ENCODE data around the gene RHBDD3. TPM values are rescaled to one million over a fixed set of nuclear protein-coding genes. Genes with fewer than 3 reads are reported as not detected.

Gene RHBDD3
- total and polyA plus RNA-seq, 2 of the 8 experiments (the other 6 are each of a cell fraction or from before 2014, with no cell fraction given), result 72.1 to 117 TPM

GRCh38 chr22:29308148-29308790 is 40.5 kb upstream of the RHBDD3 start:
- Histone ChIP-seq H3K9me3 (ENCODE audit: insufficient read depth in 2 of 2, low read depth in 1 of 2, low read length in 1 of 2) (peaks cover 0 to under 1% of the 10 kb centered on the region in 2 experiments; a peak in 1 of 4 replicates), H3K4me3 (ENCODE audit: extremely low read depth in 1 of 4, insufficient read depth in 2 of 4, low read depth in 3 of 4, low read length in 4 of 4) (no peak overlapping the region), H3K9ac (replicated peaks in 1 of 4; ENCODE audit: extremely low read depth in 1 of 4, low read depth in 3 of 4, low read length in 3 of 4) (no peak overlapping the region), H3K79me1 (ENCODE audit: low read depth, low read length) (no peaks in the 10 kb centered on the region), H4K91ac (replicated peaks; ENCODE audit: insufficient read length, low read length) (no peak overlapping the region), H3K56ac (replicated peaks; ENCODE audit: insufficient read length, low read depth, low read length) (no peak overlapping the region), H2BK5ac (ENCODE audit: low read depth, low read length) (peak overlapping the region; percentile 52; the same call in 1 of the 2 replicates), H3K4me1 (replicated peaks in 1 of 4; ENCODE audit: control insufficient read depth in 3 of 4, insufficient read depth in 4 of 4, low read length in 3 of 4) (peaks cover 0 to 13% (median 7%) of the 10 kb centered on the region in 4 experiments; a peak in 5 of 7 replicates), H4K5ac (ENCODE audit: insufficient read length, low read depth, low read length) (no peak overlapping the region), H3K18ac (ENCODE audit: extremely low read depth, low read length) (peak overlapping the region; percentile 32), H3K27ac (ENCODE audit: low read depth, low read length) (no peak overlapping the region), H3K79me2 (ENCODE audit: control insufficient read depth in 1 of 2, insufficient read depth in 2 of 2, low read length in 2 of 2) (no peaks in the 10 kb centered on the region), H3K4ac (replicated peaks; ENCODE audit: insufficient read length, low read depth, low read length) (no peak overlapping the region), H3K23me2 (ENCODE audit: low read depth, low read length) (peaks cover 6% of the 10 kb centered on the region; the same call in 1 of the 2 replicates), H2AK5ac (ENCODE audit: low read depth, low read length) (peak overlapping the region; percentile 93; the same call in 1 of the 2 replicates), H4K8ac (ENCODE audit: extremely low read depth, insufficient read depth, low read length) (no peak overlapping the region), H3K27me3 (replicated peaks in 1 of 4; ENCODE audit: control insufficient read depth in 3 of 4, extremely low read depth in 1 of 4, insufficient read depth in 3 of 4, low read length in 3 of 4) (peaks cover 1 to 13% (median 4%) of the 10 kb centered on the region in 4 experiments), H2BK12ac (ENCODE audit: low read depth, low read length) (peak overlapping the region; percentile 50; the same call in 1 of the 2 replicates), H2BK15ac (ENCODE audit: low read length) (peak overlapping the region; percentile 72; the same call in 1 of the 2 replicates), H2BK20ac (ENCODE audit: low read length) (0 out of 2 replicates have a peak overlapping the region, but pooled peaks have one; percentile 48), H2AFZ (ENCODE audit: low read length) (no peak overlapping the region), H3K14ac (ENCODE audit: insufficient read length) (no peak overlapping the region), H3K4me2 (ENCODE audit: insufficient read depth in 1 of 2, low read depth in 2 of 2, low read length in 2 of 2) (no peak overlapping the region; a peak in 1 of 4 replicates), H4K20me1 (replicated peaks in 1 of 2; ENCODE audit: control insufficient read depth in 1 of 2, insufficient read depth in 2 of 2, low read length in 2 of 2) (peaks cover 0 to 8% of the 10 kb centered on the region in 2 experiments), H2BK120ac (replicated peaks; ENCODE audit: low read depth, low read length) (no peak overlapping the region), H3K23ac (ENCODE audit: insufficient read length) (no peak overlapping the region), H3K36me3 (ENCODE audit: control insufficient read depth in 2 of 4, insufficient read depth in 4 of 4, low read length in 3 of 4) (peaks cover 0 to under 1% (median 0%) of the 10 kb centered on the region in 4 experiments; a peak in 1 of 8 replicates)
- CTCF ChIA-PET (ENCODE audit: partially characterized antibody), result interaction anchor here (0.6 to 0.7 kb wide), 2 partner anchors 15 to 19 kb away, joined by 3 read pairs; no protein-coding TSS in a partner anchor
- POLR2A ChIA-PET (ENCODE audit: partially characterized antibody), result interaction anchor here (0.8 to 2.8 kb wide), 9 partner anchors 10 to 271 kb away, joined by 3 to 25 read pairs (median 3); partner anchors contain the start of genes EWSR1 and RHBDD3
- no peak for TF ChIP-seq TAF1 (IDR thresholded peaks at IDR 0.05; ENCODE audit: low read depth, low read length)
- no peak for TF ChIP-seq POLR2A (IDR thresholded peaks at IDR 0.05; ENCODE audit: control extremely low read depth in 1 of 2, low read depth in 2 of 2, low read length in 2 of 2)
- no peak for TF ChIP-seq GTF2F1 (IDR thresholded peaks at IDR 0.05; ENCODE audit: borderline replicate concordance, low read depth, low read length)
- TF ChIP-seq CEBPB (IDR thresholded peaks at IDR 0.05; ENCODE audit: low read depth, low read length), result no peak
- no peak for TF ChIP-seq HDAC6 (IDR thresholded peaks at IDR 0.05; ENCODE audit: low read depth, low read length)
- no peak for TF ChIP-seq MAFK (IDR thresholded peaks at IDR 0.05; ENCODE audit: low read depth, low read length)
- no peak for TF ChIP-seq BCL11A (IDR thresholded peaks at IDR 0.05; ENCODE audit: low read depth in 2 of 2, low read length in 2 of 2)
- no peak for TF ChIP-seq RNF2 (IDR thresholded peaks at IDR 0.05; ENCODE audit: borderline replicate concordance, low read depth, low read length, missing control alignments, poor library complexity, severe bottlenecking)
- DNase-seq (ENCODE audit: low read depth in 1 of 2, low spot score in 2 of 2), result peak in 1 of 2 experiments; percentile 46
- FAIRE-seq, result no peak
- 92% methylated on average over 48 of the region's 50 CpGs; no CpG with 5 or more reads in 1 of the 2 experiments for WGBS, 2 experiments (ENCODE audit: extremely low coverage in 1 of 2, insufficient coverage in 1 of 2, insufficient read length in 1 of 2, insufficient replicate concordance in 2 of 2, low coverage in 1 of 2, low lambda C conversion rate in 2 of 2, missing lambda C conversion rate in 1 of 2)
